Glutamatergic neuron (in vitro differentiated cells): ENCODE measurements around the gene EML1. TPM values are rescaled to one million over a fixed set of nuclear protein-coding genes. Genes with fewer than 3 reads are reported as not detected.

Experiments
- DNase-seq: peaks from one replicate; pipeline ENCODE4 v3.0.0; 2022
- H3K27ac Mint-ChIP-seq: one replicate; pipeline ENCODE4 v1.8.0; 2020; ENCODE audit warnings: mild to moderate bottlenecking, mixed read lengths, inconsistent platforms; ENCODE audit not compliant: unreplicated experiment
- H3K27me3 Mint-ChIP-seq: one replicate; pipeline ENCODE4 v1.8.0; 2020; ENCODE audit warnings: mild to moderate bottlenecking, moderate library complexity, mixed read lengths, inconsistent platforms; ENCODE audit not compliant: unreplicated experiment
- H3K36me3 Mint-ChIP-seq: one replicate; pipeline ENCODE4 v1.8.0; 2020; ENCODE audit warnings: mild to moderate bottlenecking, mixed read lengths, inconsistent platforms; ENCODE audit not compliant: unreplicated experiment
- H3K4me1 Mint-ChIP-seq: one replicate; pipeline ENCODE4 v1.8.0; 2020; ENCODE audit warnings: mild to moderate bottlenecking, low read depth, mixed read lengths, inconsistent platforms; ENCODE audit not compliant: unreplicated experiment
- H3K4me3 Mint-ChIP-seq: one replicate; pipeline ENCODE4 v1.8.0; 2020; ENCODE audit warnings: mild to moderate bottlenecking, mixed read lengths, inconsistent platforms; ENCODE audit not compliant: unreplicated experiment
- H3K9me3 Mint-ChIP-seq: one replicate; pipeline ENCODE4 v1.8.0; 2020; ENCODE audit warnings: mild to moderate bottlenecking, moderate library complexity, mixed read lengths, inconsistent platforms; ENCODE audit not compliant: unreplicated experiment
- total RNA-seq: library from RNA; stranded (reverse); fragmentation: NEBNext Ultra II Directional; extraction: Animal tissue kit (Norgen Biotek cat#: 25700); gene quantifications from one replicate; pipeline ENCODE4 v1.2.1, GENCODE V29; 2021; ENCODE audit not compliant: unreplicated experiment
- TF ChIP-seq, protein P1 (sequence below): fragments of 200-600 bp; sonication (generic); IDR thresholded peaks from one replicate; pipeline ENCODE4 v1.5.0; 2021; ENCODE audit not compliant: partially characterized antibody, unreplicated experiment

The EML1 gene
- total RNA-seq, 1 donor from 2014 or later: 73.6 TPM

DNA sequence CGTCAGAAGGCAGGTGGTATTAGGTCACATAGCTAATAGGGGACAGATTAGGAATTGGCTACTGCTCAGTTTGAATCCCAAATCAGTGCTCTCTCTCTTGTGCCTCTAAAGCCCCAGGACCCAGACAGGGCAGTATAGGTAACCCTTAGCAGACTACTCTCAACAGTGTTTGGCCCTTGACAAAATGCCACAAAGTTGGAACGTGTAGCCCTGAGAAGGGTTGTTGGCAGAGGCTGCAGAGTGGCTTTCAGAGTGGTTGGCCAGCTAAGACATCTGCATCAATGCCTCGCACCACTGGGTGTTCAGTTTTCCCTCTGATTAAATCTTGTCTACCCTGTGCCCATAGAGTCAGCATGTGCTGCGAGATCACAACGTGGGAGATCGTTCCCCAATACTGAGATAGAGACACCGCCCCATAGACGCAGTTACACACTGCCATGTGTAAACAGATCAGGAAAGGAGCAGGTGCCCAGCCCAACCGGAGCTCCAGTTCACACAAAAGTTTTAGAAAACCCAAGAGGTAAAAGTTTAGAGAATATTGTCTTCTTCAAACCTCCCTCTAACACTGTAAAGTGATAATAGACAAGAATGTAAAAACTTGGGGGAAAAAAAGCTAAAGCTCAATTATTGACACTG is 48.3 kb downstream of the EML1 start:
- TF ChIP-seq, protein P1, sequence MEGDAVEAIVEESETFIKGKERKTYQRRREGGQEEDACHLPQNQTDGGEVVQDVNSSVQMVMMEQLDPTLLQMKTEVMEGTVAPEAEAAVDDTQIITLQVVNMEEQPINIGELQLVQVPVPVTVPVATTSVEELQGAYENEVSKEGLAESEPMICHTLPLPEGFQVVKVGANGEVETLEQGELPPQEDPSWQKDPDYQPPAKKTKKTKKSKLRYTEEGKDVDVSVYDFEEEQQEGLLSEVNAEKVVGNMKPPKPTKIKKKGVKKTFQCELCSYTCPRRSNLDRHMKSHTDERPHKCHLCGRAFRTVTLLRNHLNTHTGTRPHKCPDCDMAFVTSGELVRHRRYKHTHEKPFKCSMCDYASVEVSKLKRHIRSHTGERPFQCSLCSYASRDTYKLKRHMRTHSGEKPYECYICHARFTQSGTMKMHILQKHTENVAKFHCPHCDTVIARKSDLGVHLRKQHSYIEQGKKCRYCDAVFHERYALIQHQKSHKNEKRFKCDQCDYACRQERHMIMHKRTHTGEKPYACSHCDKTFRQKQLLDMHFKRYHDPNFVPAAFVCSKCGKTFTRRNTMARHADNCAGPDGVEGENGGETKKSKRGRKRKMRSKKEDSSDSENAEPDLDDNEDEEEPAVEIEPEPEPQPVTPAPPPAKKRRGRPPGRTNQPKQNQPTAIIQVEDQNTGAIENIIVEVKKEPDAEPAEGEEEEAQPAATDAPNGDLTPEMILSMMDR: no peak
- H3K36me3 Mint-ChIP-seq: peaks cover 5% of the 10 kb centered on the region
- peaks cover 3% of the 10 kb centered on the region for H3K9me3 Mint-ChIP-seq
- H3K4me1 Mint-ChIP-seq: peaks cover 12% of the 10 kb centered on the region
- no peaks in the 10 kb centered on the region for H3K27me3 Mint-ChIP-seq
- no peak overlapping the region for H3K4me3 Mint-ChIP-seq
- H3K27ac Mint-ChIP-seq: no peak overlapping the region
- DNase-seq: no peak

DNA sequence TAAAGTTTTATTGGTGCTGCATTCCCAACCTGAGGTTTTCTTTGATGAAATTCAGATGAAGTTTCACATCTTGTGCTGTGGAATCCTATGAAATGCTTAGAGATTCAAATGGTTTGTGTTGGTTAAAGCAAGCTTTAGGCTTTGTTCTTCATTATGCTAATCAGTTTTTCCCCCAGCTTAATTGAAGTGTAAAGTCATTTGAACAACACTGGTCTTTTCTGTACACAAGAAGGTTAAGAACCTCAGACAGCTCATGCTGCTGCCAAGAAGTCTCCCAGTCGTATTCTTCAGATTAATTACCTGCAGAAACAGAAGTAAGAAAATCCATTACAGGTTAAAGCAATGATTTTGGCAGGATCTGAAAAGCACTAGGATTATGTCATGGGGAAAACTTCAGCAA is 48.9 kb downstream of the EML1 start:
- TF ChIP-seq, protein P1: no peak
- H3K36me3 Mint-ChIP-seq: peaks cover 10% of the 10 kb centered on the region
- no peak for DNase-seq
- peaks cover 12% of the 10 kb centered on the region for H3K4me1 Mint-ChIP-seq
- no peak overlapping the region for H3K4me3 Mint-ChIP-seq
- no peaks in the 10 kb centered on the region for H3K27me3 Mint-ChIP-seq
- no peak overlapping the region for H3K27ac Mint-ChIP-seq
- H3K9me3 Mint-ChIP-seq: peaks cover 5% of the 10 kb centered on the region

DNA sequence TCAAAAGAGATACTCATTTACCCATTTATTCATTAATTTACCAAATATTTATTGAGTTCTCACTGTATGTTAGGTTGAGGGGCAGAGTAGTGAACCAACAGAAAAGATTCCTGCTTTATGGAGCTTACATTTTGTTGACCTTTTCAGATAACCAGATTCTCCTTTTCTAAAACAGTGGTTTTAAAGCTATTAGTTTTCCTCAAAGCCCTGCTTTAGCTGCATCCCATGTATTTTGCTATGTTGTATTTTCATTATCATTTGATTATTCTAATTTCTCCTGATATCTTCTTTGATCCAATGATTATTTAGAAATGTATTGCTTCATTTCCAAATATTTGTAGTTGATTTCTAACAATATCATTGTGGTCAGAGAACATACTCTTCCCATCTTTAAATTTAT is 53.6 kb downstream of the EML1 start:
- H3K27me3 Mint-ChIP-seq: no peaks in the 10 kb centered on the region
- TF ChIP-seq, protein P1: no peak
- DNase-seq: no peak
- H3K4me3 Mint-ChIP-seq: no peak overlapping the region
- H3K36me3 Mint-ChIP-seq: peaks cover 12% of the 10 kb centered on the region
- H3K9me3 Mint-ChIP-seq: peaks cover 7% of the 10 kb centered on the region
- no peak overlapping the region for H3K27ac Mint-ChIP-seq
- H3K4me1 Mint-ChIP-seq: no peaks in the 10 kb centered on the region

DNA sequence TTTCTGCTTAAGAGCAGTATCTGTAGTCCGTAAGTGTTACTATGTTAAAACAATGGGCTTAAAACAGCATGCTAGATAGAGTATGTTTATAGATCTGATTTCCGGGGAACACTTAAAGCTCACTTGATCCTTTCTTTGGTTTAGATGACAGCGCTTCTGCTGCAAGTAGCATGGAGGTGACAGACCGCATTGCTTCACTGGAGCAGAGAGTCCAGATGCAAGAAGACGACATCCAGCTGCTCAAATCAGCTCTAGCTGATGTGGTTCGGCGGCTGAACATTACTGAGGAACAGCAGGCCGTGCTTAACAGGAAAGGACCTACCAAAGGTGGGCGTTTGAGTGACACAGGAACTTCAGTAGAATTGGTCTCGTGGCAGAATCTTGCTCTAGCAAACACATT is 57.5 kb downstream of the EML1 start:
- H3K27ac Mint-ChIP-seq: no peak overlapping the region
- peaks cover 6% of the 10 kb centered on the region for H3K9me3 Mint-ChIP-seq
- H3K36me3 Mint-ChIP-seq: peaks cover 8% of the 10 kb centered on the region
- no peak overlapping the region for H3K4me3 Mint-ChIP-seq
- DNase-seq: no peak
- peaks cover 3% of the 10 kb centered on the region for H3K27me3 Mint-ChIP-seq
- H3K4me1 Mint-ChIP-seq: no peaks in the 10 kb centered on the region
- TF ChIP-seq, protein P1: no peak

DNA sequence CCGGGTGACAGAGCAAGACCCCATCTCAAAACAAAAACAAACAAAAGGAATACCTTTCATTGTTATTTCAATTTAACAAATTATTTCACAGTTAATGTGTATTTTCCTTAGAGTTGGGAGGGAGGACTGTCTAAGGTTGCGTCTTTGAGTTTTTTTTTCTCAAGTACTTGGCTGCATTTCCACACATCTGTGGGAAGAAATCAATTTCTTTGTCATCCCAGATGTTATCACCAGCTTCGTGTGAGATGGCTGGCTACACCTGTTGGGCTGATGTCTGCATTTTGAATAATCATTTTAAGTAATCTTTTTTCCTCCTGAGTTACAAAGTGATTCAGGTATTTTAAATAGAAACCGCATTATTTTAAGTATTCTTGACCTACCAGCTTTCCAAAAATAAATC is 59.4 kb downstream of the EML1 start:
- H3K4me1 Mint-ChIP-seq: no peaks in the 10 kb centered on the region
- H3K4me3 Mint-ChIP-seq: no peak overlapping the region
- no peak for DNase-seq
- H3K27ac Mint-ChIP-seq: no peak overlapping the region
- TF ChIP-seq, protein P1: no peak
- H3K36me3 Mint-ChIP-seq: no peaks in the 10 kb centered on the region
- peaks cover 3% of the 10 kb centered on the region for H3K27me3 Mint-ChIP-seq
- H3K9me3 Mint-ChIP-seq: no peaks in the 10 kb centered on the region
